Left kidney (tissue), 2 donors: ENCODE results near the gene GNAO1. TPM values are rescaled to one million over a fixed set of nuclear protein-coding genes. Genes with fewer than 3 reads are reported as not detected.

Experiments used
- DNase-seq: peaks from one replicate; pipeline ENCODE4 v3.0.0-alpha.2; 2013
- polyA plus RNA-seq: library from polyadenylated mRNA; unstranded; fragments of 120-200 nt; gene quantifications from one replicate; pipeline ENCODE4 v1.2.1, GENCODE V29; 2013; ENCODE audit not compliant: insufficient read length

Gene GNAO1
- polyA plus RNA-seq, 1 donor, result 5.7 TPM

- no peak for DNase-seq
Observed at GRCh38 chr16:56400458-56400857, 209.2 kb downstream of the GNAO1 start.

DNA sequence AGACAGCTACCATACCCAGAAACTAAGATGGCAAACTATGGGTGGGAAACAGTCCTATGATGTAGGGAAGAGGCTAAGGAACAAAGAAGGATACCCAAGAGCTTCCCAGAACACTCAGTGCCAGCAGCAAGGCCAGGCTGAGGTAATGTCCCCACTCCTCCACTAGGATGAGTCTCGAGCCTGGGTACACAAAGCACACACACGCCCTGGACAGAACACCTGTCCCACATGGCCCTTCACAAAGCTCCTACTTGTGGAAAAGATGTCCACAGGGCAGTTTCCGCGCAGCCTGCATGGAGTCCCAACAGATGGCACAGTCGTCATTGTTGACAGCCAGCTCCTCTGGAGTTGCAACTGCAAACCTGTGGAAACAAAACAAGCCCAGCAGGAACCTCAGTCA is 210.2 kb downstream of the GNAO1 start:
- no peak for DNase-seq

DNA sequence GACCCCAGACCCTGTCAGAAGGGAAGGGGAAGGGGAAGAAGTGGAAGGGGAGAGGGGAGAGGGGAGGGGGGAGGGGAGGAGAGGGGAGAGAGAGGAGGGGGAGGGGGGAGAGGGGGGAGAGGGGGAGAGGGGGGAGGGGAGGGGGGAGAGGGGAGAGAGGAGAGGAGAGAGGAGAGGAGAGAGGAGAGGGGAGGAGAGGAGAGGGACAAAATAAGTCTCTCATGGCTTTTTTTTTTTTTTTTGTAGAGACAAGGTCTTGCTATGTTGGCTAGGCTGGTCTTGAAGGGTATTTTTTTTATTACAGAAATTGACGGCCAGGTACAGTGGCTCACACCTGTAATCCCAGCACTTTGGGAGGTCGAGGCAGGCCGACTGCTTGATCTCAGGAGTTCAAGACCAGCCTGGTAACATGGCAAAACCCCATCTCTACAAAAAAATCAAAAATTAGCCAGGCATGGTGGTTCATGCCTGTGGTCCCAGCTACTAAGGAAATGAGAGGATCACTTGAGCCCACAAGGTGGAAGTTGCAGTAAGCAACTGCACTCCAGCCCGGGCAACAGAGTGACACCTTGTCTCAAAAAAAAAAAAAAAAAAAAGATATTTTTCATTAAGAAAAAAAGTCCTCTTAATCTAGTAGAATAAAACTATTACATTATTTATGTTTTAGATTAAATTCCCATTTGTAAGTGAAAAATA is 214.8 kb downstream of the GNAO1 start:
- DNase-seq, result no peak

Other genes starting within 250 kb of the GNAO1 start
- gene AMFR, start 234.1 kb downstream of the GNAO1 start, polyA plus RNA-seq, result 143 TPM